NCI-H82 (cell line): ENCODE data around the gene ABT1.
"Not testable (repeated sequence)": the region's sequence is repeated elsewhere in the genome, so short reads cannot be mapped to it uniquely, and the experiment has no call there.

Source experiments
- DNase-seq: peaks from one replicate; lab custom pipeline; 2025; lab: John Stamatoyannopoulos, UW

Gene ABT1

DNA sequence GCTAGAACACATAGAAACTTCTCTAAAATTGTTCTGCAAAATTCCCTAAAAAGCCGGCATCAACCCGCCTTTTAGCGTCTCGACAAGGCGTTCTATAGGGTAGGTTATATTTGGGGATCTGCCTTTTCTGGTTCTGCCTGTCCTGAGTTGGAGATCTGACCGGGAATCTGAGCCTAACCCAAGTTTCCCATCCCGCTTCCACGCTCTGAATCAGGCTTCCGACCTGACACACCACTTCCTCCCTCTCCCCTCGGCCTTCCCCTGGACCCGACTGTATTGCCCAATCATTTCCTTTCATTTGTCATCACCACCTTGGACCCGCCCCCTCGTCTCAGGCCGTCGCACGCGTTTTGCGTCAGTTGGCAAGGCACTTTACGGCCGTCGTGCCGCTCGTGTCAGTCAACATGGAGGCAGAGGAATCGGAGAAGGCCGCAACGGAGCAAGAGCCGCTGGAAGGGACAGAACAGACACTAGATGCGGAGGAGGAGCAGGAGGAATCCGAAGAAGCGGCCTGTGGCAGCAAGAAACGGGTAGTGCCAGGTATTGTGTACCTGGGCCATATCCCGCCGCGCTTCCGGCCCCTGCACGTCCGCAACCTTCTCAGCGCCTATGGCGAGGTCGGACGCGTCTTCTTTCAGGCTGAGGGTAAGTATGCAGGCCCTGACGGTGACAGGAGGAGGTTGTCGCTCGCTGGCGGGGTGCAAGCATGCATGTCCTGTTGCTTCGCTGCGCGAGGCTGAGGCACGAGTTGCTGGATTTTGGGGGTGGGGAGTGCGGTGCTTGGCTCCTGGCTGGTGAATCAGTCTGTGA is at the start of gene ABT1:
Gene ABT1 (plus strand): TSS at position 375 of the 810 bp plus-strand sequence. CDS start 30 bp downstream, at position 405.
- peak; percentile 99 for DNase-seq

DNA sequence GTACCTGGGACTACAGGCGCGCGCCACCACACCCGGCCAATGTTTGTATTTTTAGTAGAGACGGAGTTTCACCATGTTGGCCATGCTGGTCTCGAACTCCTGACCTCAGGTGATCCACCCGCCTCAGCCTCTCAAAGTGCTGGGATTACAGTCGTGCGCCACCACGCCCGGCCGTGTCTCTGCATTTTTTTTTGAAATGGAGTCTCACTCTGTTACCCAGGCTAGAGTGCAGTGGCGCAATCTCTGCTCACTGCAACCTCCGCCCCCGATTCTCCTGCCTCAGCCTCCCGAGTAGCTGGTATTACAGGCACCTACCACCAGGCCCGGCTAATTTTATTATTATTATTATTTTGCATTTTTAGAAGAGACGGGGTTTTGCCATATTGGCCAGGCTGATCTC is 49.4 kb upstream of the ABT1 start:
- not testable (repeated sequence) for DNase-seq

DNA sequence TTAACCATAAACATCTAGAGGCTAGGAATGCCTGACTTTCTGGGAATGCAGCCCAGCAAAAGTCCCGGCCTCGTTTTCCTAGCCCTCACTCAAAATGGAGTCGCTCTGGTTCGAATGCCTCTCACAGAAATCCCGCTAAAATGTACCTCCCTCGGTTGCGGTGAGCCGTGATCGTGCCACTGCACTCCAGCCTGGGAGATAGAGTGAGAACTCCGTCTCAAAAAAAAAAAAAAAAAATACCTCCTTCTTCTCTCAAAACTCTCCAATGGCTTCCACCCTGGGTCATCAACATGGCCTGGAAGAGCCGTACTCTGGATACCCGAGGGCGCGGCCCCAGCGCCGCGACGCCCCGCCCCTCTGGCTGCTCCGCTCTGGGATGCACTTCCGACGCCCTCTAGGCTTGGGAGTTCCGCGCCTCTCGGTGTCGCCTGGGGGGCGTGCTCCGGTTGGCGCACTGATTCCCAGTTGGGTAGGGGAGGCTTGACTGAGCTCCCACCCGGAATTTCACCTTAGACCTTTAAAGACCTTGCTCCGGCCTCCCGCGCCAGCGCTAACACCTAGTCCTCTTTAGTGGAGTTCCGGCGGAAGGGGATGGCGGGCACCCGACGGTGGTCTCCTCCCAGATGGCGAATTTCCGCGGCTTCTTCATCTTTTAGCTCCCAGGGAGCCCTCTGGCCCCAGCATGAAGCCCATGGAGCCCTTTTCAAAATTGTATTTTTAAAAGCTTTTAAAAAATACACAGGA is 46.3 kb upstream of the ABT1 start:
- peak; percentile 92 for DNase-seq

DNA sequence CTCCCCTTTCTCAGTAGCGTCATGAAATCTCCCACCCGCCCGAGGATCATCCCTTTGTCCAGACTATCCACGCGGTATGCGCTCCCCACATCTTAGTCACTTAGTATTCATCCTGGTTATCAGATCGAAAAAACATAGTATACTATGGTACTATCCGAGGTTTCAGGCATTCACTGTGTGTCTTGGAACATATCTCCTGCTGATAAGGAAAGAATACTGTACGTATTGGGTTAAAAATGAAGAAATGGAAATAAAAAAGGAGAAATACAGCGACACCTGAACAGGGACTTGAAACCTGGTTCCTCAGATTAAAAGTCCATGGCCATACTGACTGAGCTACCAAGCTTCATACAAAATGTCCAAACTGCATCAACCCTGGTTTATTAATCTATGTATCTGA is 44.5 kb upstream of the ABT1 start:
- DNase-seq, result peak; percentile 41

DNA sequence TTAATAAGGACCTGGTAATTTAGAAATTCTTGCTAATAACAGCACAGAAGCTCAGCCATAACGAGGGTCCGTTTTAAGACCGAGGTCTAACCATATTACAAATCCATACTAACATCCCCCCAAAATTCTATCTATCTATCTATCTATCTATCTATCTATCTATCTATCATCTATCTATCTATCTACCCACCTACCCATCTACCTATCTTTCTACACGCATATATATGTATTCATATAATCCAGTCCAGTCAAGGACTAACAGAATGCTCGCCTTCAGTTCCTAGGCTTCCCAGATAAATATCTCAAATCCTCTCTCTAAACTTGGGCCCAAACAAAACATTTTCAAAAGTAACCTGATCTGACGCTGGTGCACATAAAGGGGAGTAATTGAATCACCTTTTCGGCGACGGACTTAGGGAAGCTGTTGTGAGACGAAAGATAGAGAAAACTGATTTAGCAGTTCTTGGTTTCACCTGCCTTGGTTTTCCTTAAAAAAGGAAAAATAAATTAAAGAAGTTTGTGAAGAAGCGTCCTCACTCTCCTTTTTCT is 44.0 kb upstream of the ABT1 start:
- DNase-seq, result peak; percentile 71

DNA sequence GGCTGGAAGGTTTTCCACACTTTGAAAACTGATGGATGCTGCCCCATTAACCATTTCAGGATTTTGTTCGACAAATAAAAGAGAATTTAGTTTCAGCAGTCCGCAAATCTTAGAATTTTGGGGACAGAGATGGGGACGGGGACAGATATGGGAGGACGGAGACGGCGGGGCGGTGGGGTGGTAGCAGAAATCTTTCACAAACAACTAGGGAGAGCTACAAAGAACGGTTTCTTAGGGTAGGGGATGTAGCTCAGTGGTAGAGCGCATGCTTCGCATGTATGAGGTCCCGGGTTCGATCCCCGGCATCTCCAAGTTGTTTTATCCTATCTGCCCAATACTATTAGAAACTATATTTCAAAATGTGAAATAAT is 43.5 kb upstream of the ABT1 start:
- DNase-seq, result peak; percentile 92

DNA sequence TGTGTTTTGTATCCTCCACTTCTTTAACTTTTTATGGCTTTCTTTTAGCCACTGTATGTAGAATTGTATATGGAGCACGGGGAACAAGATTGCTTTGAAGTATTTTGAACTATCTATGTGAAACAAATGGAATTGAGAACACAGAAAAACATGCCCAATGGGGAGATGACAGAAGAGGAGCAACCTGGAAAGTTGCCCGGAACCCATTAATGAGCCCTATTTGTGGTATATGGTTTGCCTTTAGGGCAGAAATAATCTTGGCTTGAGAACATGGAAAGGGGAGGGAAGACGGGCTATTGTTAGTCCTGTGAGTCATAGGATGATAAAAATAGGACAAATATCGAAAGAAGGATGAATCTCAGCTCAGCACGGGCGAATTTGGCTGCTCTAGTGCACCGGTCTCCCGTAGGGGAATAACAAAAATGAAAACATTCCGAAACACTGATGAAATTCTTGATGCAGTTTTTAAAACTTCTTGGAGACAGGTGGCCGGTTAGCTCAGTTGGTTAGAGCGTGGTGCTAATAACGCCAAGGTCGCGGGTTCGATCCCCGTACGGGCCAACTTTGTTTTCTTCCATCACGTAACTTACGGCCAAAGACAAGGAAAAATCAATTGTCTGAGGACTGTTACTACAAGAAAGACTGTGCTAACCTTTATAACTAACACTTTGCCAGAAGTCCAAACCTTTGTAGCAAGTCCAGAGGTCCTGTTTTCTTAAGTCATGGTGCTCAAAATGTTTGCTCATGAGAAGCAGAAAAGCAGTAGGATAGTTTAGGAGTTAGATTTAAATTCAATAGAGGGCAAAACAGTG is 42.9 kb upstream of the ABT1 start:
- DNase-seq, result peak; percentile 95

DNA sequence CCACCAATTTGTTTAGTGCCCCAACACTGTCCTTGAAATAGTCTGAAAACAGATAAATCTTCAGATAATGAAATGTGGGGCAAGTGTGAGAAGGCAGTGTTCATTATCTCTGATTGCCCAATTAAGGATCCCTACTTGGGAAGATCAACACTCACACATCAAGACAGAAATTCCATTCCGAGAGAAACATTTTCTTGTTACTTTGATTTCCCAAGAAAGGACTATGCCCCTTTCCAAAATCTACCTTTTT is 42.4 kb upstream of the ABT1 start:
- DNase-seq, result peak; percentile 71

DNA sequence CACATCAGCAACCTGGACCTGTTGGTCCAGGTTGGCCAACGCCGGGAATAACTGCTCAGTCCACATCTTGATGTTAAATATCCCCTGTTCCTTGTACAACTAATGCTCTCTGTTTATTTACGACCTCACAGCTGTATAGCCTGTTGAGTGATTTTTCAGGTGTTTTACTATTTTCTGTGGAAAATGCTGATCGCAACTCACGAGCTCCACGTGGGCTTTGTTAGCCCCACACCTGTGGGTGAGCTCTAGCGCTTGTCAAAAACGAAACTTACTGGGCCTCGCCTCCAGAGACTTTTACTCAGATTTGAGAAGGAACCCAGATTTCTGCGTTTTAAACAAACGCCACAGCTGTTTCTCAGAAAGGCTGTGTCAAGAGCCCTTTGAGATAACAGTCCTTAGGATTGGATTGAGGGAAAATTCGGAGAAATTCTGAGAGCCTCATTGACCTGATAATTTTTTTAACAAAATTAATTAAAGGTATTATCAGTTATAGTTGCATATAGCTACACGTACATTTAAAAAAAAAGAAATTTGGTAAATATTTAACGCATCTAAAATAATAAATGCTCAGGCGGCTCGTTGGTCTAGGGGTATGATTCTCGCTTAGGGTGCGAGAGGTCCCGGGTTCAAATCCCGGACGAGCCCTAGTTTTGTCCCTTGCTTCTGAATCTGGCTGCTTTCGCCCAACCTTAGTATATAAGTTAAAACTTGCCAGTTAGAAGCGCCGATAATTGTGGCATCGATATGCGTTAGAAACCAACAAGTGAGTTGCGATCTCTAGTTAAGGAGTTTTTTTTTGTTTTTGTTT is 41.9 kb upstream of the ABT1 start:
- DNase-seq, result peak; percentile 88

DNA sequence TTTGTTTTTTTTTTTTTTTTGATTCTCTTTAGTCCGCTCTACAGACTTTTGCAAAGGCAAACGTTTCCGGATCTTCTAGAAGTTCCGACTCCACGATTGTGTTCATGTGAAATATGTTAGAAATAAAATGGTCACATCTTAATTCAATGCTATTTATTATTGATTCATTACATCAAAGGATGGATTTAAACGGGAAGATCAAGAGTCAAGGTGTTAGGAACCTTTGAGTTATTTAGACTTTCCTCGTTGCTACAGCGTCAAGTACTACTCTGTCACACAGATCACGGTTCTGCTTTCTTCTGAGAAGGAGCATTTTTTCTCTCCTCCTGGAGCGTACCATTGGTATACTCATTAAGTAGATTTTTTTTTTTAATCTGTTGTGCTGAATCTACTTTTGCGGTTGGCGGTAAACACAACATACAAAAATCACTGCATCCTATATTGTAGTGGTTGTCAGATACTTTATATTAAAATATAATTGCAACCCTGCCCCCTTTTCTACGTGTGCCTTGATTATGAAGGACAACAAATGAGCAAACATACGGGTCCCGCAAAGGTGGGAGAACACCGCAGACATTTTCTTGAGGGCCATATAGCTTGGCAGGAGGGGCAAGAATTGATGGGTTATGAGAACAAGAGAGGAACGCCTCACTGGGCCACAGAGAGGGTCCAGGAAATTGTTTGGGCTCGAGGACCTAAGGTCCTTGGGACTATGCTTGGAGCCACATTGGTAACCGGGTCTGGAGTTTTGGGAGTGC is 41.1 kb upstream of the ABT1 start:
- DNase-seq, result peak; percentile 68

DNA sequence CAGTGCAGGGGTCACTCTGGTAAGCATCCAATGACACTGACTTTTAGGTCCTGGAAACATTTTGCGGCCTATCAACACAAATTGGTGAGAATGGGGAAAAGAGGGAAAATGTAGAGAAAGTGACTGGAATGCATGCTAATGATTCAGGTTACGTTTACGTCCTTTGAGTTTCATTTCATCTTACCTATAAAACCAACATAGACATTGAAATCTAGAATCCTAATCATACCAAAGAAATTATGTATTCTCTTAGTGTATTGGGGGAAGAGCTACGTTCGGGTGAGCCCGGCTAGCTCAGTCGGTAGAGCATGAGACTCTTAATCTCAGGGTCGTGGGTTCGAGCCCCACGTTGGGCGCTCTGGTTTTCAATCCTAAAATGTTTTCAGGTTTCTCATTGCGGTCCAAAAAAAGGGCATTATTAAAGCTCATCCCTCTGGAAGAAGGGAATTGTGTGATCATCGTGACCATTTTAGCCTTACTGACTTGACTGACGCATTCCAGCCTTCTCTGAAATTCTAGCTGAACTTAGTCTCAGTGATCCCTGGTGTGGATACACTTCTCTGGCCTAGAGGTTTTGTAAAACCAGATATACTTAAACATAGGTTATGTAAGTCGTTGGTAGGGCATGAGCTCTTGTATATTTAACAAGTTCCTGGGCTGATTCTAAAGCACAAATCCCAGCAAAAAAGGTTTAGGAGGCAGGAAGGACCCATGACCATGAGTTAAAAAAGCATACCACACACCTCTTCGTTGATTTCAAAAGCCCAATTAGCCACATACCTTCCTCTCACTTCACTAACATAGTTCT is 40.3 kb upstream of the ABT1 start:
- DNase-seq, result peak; percentile 95

DNA sequence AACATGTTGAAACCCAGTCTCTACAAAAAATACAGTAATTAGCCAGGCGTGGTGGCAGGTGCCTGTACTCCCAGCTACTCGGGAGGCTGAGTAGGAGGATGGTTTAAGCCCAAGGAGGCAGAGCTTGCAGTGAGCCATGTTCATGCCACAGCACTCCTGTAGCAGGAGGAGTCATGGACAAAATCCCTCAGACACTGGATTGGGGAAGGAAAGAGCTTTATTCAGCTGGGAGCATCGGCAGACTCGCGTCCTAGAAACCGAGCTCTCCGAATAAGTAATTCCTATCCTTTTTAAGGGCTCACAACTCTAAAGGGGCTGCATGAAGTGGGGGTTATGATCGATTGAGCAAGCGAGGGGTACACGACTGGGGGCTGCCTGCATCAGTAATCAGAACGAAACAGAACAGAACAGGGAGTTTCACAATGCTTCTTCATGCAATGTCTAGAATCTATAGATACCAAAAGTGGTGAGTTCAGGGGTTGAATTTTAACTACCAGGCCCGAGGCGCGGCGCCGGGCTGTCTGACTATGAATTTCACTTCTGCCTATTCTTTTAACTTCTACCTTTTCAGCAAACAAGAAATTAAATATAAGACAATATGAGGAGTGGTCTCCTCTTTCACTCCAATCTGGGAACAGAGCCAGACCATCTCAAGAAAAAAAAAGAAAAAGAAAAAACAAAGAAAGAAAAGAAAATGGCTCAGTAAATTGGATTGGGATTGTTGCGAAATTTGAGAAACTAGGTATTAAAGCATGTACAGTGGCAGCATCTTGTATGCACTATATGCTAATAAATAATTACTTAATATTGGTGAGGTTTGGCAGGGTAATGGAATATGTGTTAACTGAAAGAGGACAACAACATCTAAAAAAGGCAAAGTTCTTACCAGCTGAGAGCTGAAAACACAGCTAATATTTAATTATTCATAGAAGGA is 35.0 kb upstream of the ABT1 start:
- no peak for DNase-seq

DNA sequence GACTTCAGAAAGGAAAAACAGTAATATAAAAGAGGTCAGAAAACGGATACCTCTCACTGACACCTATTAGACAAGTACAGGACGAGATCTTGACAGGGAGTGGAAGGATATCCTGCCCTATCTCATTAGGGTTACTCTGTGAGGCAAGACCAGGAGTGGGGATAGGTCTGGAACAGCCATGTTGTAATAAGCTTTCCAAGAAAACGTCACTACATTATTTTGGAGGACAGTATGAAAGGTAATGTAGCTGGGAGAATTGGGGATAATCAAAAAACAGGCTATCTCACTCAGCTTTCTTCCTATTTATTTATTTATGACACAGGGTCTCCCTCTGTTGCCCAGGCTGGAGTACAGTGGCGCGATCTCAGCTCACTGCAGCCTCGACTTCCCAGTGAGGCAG is 33.3 kb upstream of the ABT1 start:
- no peak for DNase-seq

DNA sequence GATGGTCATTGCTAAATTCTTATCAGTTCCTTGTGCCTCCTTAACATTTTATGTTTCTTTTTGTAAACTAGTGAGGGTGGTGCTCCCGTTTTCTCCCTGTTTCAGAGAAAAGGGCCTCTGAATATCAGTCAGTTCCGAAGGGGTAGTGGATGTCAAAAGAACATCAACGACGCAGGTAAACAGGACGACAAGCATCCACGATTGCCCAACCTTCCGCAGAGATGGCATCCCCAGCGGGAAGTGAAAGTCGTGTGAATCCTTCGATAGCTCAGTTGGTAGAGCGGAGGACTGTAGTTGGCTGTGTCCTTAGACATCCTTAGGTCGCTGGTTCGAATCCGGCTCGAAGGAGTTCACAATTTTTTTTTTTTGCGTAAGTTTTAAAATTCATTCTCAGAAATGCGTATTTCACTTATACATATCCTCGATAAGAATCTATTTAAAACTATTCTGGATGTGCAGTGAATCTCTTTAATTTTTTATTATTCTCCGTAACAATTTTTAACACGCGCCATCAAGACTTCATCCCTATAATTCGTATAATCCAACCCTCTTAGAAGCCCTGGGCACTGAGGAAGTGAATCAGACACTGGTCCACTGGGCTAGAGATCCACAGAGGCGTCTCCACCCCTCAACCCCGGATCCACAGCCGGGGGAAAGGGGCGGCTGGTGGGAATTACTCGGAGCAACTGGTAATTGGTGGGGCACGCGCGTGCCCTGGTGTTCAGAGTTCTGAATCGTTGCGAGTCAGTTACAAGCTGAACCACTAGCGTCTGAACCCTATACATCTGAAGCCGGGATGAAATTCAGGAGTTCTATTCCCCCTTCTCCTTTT is 27.9 kb upstream of the ABT1 start:
- DNase-seq, result peak; percentile 95

DNA sequence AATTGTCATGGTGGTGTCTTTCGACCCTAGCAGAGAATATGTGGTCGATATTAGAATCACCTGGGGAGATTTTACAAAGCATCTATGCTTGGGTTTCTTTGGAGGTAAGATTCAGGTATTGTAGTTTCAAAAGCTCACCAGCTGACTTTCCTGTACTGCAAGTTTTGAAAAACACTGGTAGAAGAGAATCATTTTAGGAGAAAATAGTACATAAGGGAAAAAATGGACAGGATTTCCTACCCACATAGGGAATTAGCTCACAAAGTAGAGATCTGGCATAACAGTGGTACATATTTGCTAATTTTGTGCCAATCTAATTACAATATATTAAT is 27.4 kb upstream of the ABT1 start:
- DNase-seq, result no peak

DNA sequence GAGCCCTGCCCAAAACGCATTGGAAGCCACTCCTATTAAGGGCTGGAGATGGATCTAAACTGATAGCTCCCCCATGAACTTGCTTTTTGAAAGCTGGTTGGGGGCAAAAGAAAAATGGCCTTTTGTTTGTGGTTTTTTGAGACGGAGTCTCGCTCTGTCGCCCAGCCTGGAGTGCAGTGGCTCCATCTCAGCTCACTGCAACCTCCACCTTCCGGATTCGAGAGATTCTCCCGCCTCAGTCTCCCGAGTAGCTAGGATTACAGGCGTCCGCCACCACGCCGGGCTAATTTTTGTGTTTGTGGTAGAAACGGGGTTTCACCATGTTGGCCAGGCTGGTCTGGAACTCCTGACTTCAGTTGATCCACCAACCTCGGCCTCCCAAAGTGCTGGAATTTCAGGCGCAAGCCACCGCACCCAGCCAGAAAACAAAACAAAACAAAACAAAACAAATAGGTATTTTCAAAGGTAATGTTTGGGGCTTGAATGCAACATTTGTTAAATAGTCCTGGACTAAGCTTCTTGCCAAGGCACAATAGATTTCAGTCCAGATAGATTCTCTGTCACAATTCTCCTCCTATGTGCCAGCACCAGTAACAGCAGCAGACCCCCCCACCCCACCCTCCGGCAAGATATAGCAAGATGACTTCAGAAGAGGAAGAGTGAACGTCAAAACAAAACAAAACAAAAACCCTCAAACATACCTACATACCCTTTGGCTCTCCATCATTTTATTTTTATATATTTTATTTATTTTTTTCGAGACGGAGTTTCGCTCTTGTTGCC is 26.5 kb upstream of the ABT1 start:
- no peak for DNase-seq

DNA sequence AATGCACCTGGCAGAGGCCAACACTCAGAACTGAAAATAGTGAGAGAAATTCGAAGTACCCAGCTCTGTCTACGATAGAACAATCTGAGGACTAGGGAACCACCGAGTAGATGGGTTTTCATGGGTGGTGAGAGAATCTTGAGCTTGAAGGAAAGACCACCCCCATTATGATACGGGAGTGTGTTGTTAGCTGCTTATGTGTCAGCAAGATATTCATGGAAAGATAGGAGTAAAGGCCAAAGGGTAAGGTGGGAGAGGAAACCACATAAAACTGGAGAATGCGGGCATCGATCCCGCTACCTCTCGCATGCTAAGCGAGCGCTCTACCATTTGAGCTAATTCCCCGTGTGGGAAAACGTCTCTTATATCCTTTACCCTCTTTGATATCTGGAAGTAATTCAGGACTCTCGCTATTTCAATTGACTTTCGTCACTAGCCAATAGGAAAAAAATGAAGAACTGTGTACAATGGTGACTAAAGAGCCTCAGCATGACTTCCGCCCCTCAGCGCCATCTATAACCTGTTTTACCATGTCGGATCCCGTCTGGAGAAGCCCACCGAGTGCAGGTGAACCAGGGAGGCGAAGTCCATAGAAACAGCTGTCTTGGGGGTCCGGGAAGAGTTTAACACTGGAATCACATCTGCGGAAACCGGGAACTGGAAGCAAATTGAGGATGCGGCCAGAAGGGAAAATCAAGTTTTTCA is 25.0 kb upstream of the ABT1 start:
- DNase-seq, result peak; percentile 94
